ENCODE results near the gene MAP3K14.
"Not testable (repeated sequence)": the region's sequence is repeated elsewhere in the genome, so short reads cannot be mapped to it uniquely, and the experiment has no call there.

MAP3K14 gene

DNA sequence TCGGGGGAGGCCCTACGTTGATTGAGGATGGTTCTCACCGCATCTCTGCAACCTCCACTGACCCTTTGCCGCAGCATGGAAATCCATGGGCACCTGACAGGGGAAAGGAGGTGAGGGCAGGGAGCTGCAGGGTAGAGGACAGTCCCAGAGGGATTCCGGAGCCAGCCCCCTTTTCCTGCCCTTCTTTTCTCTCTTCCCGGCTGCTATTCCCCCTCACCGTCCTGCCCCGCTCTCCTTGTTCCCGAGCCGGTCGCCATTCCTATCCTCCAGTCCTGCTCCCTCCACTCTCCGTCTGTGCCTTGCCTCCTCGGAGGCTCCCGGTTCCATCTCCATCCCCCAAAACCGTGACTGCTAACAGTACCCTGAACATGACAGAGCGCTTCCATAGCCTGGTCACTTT, 59.7 kb downstream of the MAP3K14 start:
- TF ChIP-seq TAF1 (IDR thresholded peaks at IDR 0.05; ENCODE audit: borderline replicate concordance, low read depth, low read length) = no peak
- TF ChIP-seq POLR2AphosphoS5 (IDR thresholded peaks at IDR 0.05; ENCODE audit: low read depth, low read length) = no peak
- no peak for TF ChIP-seq POLR2A (IDR thresholded peaks at IDR 0.05; ENCODE audit: low read depth, low read length)
- FAIRE-seq (no peak), DNase-seq (ENCODE audit: insufficient read length) (no peak)

DNA sequence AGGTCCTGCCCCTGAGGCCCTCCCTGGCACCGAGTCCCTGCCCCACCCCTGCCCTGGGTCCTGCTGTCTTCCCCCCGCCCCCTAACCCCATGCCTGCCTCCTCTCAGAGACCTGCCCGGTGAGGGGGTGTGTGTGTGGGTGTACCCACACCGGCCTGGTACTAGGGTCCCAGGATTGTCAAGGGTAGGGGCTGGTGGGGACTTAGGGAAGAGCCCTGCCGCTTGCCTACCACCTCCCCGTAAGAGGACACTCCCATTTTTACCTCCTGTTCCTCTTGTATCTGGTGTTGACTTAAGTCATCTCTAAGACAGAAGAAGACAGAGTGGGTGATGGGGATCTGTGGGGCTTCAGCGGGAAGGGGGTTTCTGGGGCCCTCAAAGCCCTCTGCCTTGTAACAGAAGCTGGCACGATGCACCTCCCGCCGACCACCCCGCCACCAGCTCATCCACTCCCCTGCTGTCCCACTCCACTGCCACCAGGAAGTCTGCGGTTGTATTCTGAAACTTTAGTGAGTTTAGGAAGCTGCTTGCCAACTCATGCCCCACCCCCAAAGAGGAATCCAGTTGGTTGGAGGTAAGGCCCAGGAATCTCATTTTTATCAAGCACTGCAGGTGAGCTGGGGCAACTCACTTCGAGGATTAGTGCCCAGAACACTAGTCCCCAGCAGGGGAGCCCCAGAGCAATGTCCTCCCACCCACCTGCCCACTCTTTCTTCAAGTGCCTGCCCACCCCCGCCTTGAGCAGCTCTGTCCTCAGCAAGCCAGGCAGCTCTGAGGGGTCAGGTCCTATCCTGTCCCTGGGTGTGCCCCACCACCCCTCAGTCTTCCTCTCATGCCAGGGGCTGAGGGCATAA, 60.5 kb downstream of the MAP3K14 start:
- TF ChIP-seq POLR2AphosphoS5 (IDR thresholded peaks at IDR 0.05; ENCODE audit: low read depth, low read length) (no peak), TAF1 (IDR thresholded peaks at IDR 0.05; ENCODE audit: borderline replicate concordance, low read depth, low read length) (no peak), POLR2A (IDR thresholded peaks at IDR 0.05; ENCODE audit: low read depth, low read length) (no peak)
- no peak for FAIRE-seq
- DNase-seq (ENCODE audit: insufficient read length) = no peak

DNA sequence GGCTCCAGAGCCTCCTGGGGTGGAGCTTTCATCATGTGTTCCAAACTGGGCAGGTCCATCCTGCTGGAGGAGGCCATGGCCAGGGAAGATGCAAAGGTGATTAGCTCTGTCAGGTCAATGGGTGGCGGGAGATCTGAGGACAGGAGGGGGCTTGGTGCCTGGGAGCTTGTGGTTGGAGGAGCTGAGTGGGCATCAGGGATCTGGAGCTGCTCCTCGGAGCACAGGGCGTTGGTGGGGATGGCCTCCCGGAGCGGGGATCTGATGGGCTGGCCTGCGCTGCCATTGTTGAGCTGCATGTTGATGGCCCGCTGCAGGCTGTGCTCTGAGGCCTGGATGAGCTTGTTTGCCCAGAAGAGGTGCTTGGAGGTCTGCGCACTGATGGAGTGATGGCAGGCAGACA, 61.5 kb downstream of the MAP3K14 start:
- TF ChIP-seq POLR2AphosphoS5 (IDR thresholded peaks at IDR 0.05; ENCODE audit: low read depth, low read length) (no peak), TAF1 (IDR thresholded peaks at IDR 0.05; ENCODE audit: borderline replicate concordance, low read depth, low read length) (no peak), POLR2A (IDR thresholded peaks at IDR 0.05; ENCODE audit: low read depth, low read length) (no peak)
- DNase-seq (ENCODE audit: insufficient read length) = no peak
- FAIRE-seq = no peak

DNA sequence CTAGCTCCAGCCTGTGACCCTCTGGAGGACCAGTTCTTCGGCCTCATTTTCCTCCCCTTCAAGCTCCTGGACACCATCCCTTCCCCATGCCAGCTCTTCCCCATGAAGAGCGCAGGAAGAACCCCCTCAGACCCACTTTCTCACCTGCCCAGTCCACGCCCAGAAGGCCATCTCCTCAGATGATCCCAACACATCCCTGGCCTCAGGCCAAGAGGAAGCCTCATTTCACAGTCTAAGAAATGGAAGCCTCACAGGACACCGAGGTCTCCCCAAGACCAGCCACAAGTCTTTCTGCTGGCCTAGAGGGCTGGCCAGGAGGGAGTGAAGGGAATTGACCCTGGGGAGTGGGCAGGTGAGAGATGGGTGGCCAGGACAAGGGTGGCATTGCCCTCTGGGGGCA, 62.9 kb downstream of the MAP3K14 start:
- TF ChIP-seq POLR2A (IDR thresholded peaks at IDR 0.05; ENCODE audit: low read depth, low read length) (no peak), POLR2AphosphoS5 (IDR thresholded peaks at IDR 0.05; ENCODE audit: low read depth, low read length) (no peak), TAF1 (IDR thresholded peaks at IDR 0.05; ENCODE audit: borderline replicate concordance, low read depth, low read length) (no peak)
- DNase-seq (ENCODE audit: insufficient read length) = no peak
- FAIRE-seq = no peak

DNA sequence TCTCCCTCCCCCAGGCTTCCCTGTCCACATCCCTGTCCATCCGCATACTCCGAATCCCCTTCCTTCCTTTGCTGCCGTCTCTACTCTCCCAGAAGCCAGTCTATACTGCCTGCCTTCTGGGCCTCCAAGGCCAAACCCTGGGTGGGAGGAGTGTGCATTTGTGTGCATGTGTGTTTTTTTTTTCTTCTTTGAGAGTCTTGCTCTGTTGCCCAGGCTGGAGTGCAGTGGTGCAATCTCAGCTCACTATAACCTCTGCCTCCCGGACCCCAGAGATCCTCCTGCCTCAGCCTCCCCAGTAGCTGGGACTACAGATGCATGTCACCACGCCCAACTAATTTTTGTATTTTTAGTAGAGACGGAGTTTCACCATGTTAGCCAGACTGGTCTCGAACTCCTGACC, 63.6 kb downstream of the MAP3K14 start:
- not testable (repeated sequence) for FAIRE-seq; DNase-seq (ENCODE audit: insufficient read length)

DNA sequence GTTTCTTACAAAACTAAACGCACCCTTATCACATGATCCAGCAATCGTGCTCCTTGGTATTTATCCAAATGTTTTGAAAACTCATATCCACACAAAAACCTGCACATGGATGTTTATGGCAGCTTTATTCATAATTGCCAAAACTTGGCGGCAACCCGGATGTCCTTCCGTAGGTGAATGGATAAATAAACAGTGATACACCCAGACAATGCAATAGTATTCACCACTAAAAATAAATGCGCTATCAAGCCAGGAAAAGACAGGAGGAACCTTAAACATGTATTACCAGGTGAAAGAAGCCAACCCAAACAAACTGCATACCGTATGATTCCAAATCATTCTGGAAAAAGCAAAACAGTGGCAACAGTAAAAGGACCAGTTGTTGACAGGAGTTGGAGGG, 64.9 kb downstream of the MAP3K14 start:
- DNase-seq (ENCODE audit: insufficient read length) = no peak
- TF ChIP-seq POLR2A (IDR thresholded peaks at IDR 0.05; ENCODE audit: low read depth, low read length) (no peak), POLR2AphosphoS5 (IDR thresholded peaks at IDR 0.05; ENCODE audit: low read depth, low read length) (no peak)
- no peak for FAIRE-seq

DNA sequence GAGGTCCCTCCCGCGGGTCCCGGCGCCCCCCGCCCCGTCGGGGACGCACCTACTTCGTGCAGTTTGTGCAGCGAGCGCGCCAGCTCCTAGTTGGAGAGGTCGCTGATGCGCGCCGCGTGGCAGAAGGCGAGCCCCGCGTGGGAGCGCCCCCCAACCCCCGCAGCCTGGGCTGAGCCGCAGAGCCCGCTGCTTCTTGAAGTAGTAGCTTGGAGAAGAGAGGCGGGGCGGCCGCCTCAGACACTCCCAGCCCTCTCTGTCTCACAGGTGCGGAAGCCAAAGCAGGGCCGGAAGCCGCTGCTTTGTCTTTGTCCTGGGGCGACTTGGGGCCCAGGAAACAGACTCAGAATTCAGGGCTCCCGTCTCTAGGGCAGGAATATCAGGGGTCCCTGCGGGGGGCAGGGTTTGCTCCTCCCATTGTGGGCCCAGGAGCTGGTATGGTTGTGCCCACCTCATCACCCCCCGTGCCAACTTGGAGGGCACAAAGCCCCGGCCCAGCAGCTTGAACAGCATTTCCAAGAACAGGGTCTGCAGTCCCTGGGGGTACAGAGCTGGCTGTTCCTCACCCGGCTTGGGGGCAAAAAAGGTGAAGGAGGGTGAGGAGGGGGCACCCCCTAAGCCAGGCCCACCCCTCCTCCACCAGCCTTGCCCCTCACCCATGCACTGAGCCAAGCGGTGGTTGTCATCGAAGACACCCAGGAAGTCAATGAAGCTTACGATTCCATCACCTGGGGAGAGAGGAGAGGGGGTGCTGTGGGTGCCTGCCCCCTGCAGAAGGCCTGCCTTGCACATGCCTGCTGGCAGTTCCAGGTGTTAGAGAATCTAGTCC, 68.5 kb downstream of the MAP3K14 start:
- FAIRE-seq (peak; percentile 76), DNase-seq (ENCODE audit: insufficient read length) (peak; percentile 95)
- peak; percentile 15; the same call in 1 of the 2 replicates for TF ChIP-seq TAF1 (IDR thresholded peaks at IDR 0.05; ENCODE audit: borderline replicate concordance, low read depth, low read length)
- TF ChIP-seq POLR2AphosphoS5 (IDR thresholded peaks at IDR 0.05; ENCODE audit: low read depth, low read length) = 0 out of 2 replicates have a peak, but pooled peaks have one; percentile 26
- peak; percentile 66; the same call in 1 of the 2 replicates for TF ChIP-seq POLR2A (IDR thresholded peaks at IDR 0.05; ENCODE audit: low read depth, low read length)

DNA sequence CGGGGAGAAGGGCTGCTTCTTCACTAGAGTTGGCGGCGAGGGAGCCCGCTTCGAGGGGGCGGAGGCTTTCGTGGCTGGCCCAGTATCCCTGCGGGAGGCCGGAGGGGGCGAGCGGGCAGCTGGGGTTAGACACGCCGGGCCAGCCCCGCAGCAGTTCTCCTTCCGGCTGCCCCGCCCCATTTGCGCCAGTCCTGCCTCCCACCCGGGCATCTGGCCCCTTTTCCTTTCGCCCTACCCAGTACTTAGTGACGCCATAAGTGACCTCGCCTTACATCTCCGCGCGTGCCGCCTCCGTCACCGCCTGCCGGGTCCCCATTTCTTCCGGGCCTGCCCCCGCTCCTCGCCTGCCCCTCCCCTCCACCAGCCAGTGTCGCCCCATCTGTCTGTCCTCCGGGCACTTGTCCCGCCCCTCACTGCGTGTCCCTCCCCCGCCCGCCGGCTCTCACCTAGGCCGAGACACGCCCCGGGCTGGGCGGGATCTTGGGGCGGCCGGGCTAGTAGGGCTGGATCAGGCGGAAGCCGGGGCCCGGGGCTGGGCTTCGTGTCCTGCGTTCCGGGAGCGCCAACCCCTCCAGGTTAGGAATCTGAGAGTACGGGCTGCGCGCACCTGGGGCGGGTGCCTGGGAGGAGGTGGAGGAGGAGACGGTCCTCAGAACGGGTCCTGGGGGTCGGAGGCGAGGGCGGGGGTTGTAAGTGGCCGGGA, 69.2 kb downstream of the MAP3K14 start:
- FAIRE-seq = peak; percentile 95
- DNase-seq (ENCODE audit: insufficient read length) = peak; percentile 100
- peak; percentile 49; the same call in 1 of the 2 replicates for TF ChIP-seq POLR2A (IDR thresholded peaks at IDR 0.05; ENCODE audit: low read depth, low read length)
- no peak; the same call in 1 of the 2 replicates for TF ChIP-seq POLR2AphosphoS5 (IDR thresholded peaks at IDR 0.05; ENCODE audit: low read depth, low read length)

DNA sequence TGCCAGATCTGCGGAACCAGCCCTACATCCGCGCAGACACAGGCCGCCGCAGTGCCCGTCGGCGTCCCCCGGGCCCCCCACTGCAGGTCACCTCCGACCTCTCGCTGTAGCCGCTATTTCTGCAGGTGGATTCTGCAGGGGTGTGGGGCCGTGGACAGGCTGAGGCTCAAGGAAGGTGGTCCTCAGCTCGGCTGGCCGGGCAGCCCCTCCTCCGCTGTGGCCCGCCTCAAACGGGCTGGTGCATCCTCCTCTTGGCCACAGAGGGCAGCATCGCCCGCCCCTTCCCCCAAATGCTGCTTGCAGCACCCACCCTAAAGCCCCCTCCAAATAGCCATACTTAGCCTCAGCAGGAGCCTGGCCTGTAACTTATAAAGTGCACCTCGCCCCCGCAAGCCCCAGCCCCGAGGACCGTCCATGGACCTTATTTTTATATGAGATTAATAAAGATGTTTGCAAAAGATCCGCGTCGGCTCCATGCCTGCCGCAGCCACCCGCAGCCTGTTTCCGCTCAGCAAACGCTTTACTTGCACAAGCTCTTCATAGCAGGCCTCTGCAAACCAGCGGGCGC, 69.9 kb downstream of the MAP3K14 start:
- FAIRE-seq = no peak
- no peak for TF ChIP-seq TAF1 (IDR thresholded peaks at IDR 0.05; ENCODE audit: borderline replicate concordance, low read depth, low read length)
- TF ChIP-seq POLR2AphosphoS5 (IDR thresholded peaks at IDR 0.05; ENCODE audit: low read depth, low read length) = no peak
- TF ChIP-seq POLR2A (IDR thresholded peaks at IDR 0.05; ENCODE audit: low read depth, low read length) = no peak; the same call in 1 of the 2 replicates
- no peak for DNase-seq (ENCODE audit: insufficient read length)

DNA sequence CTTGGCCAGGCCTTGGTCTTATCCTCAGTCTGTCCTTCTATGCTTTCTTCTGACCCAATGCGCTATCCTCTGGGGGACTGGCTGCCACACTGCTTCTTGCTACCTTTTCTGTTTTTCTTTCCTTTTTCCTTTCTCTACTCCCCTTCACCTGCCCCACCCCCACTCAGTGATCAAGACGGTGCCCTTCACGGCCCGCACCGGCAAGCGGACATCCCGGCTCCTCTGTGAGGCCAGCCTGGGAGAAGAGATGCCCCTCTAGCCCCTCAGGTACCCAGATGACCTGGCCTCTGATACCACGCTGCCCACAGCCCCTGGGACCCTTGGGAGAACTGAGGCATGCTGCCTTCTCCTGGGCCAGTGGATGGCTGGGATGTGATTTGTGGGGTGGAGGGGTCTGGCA, 70.5 kb downstream of the MAP3K14 start:
- no peak for DNase-seq (ENCODE audit: insufficient read length)
- no peak for FAIRE-seq
- no peak for TF ChIP-seq POLR2AphosphoS5 (IDR thresholded peaks at IDR 0.05; ENCODE audit: low read depth, low read length)
- TF ChIP-seq TAF1 (IDR thresholded peaks at IDR 0.05; ENCODE audit: borderline replicate concordance, low read depth, low read length) = no peak
- TF ChIP-seq POLR2A (IDR thresholded peaks at IDR 0.05; ENCODE audit: low read depth, low read length) = no peak; the same call in 1 of the 2 replicates

Data from GM12892 (cell line).